SK-N-SH treated with all-trans-retinoic acid at 6 μM for 48 hours (cell line): ENCODE measurements around the gene VIM.

Experiments
- ATAC-seq: fragments of 200-7000 bp; cut with Tn5 transposase; 3 replicates; pipeline ENCODE4 v1.9.1; 2020; ENCODE audit warnings: mild to moderate bottlenecking, moderate library complexity
- ARNTL ChIP-seq: fragments of 450-650 bp; formaldehyde crosslinking; IDR thresholded peaks from 2 replicates; pipeline ENCODE4 v1.5.0; 2020; ENCODE audit warnings: low read depth, mild to moderate bottlenecking, moderate library complexity, borderline replicate concordance
- BACH2 ChIP-seq: fragments of 250-450 bp; sonication (Bioruptor Pico); IDR thresholded peaks from 2 replicates; pipeline ENCODE4 v1.9.0; 2021; ENCODE audit warnings: mild to moderate bottlenecking, borderline replicate concordance
- CREB5 ChIP-seq: fragments of 250-450 bp; sonication (Bioruptor Pico); IDR thresholded peaks from 2 replicates; pipeline ENCODE4 v1.5.1; 2020; ENCODE audit warnings: low read depth, mild to moderate bottlenecking, moderate library complexity
- CSDC2 ChIP-seq: fragments of 250-450 bp; sonication (Bioruptor Pico); IDR thresholded peaks from 2 replicates; pipeline ENCODE4 v1.5.0; 2020; ENCODE audit warnings: mild to moderate bottlenecking, moderate library complexity
- CSRNP3 ChIP-seq: fragments of 250-450 bp; sonication (Bioruptor Pico); IDR thresholded peaks from 2 replicates; pipeline ENCODE4 v1.5.1; 2021; ENCODE audit warnings: mild to moderate bottlenecking, moderate library complexity
- ESRRG ChIP-seq: fragments of 250-450 bp; sonication (Bioruptor Pico); IDR thresholded peaks from 2 replicates; pipeline ENCODE4 v1.6.1; 2021; ENCODE audit warnings: mild to moderate bottlenecking
- GLIS3 ChIP-seq: fragments of 250-450 bp; sonication (Bioruptor Pico); IDR thresholded peaks from 2 replicates; pipeline ENCODE4 v1.5.0; 2020; ENCODE audit warnings: mild to moderate bottlenecking, moderate library complexity
- OSR1 ChIP-seq: fragments of 250-450 bp; sonication (Bioruptor Pico); IDR thresholded peaks from 2 replicates; pipeline ENCODE4 v1.8.0; 2022; ENCODE audit warnings: moderate library complexity, mild to moderate bottlenecking, inconsistent platforms
- POU6F1 ChIP-seq: fragments of 250-450 bp; sonication (Bioruptor Pico); IDR thresholded peaks from 2 replicates; pipeline ENCODE4 v1.8.0; 2021; ENCODE audit warnings: low read depth, mild to moderate bottlenecking, moderate library complexity, borderline replicate concordance
- PPARA ChIP-seq: fragments of 250-450 bp; sonication (Bioruptor Pico); IDR thresholded peaks from 2 replicates; pipeline ENCODE4 v1.5.0; 2020; ENCODE audit warnings: mild to moderate bottlenecking, borderline replicate concordance
- RARB ChIP-seq: fragments of 250-450 bp; sonication (Bioruptor Pico); IDR thresholded peaks from 2 replicates; pipeline ENCODE4 v1.8.0; 2021; ENCODE audit warnings: mild to moderate bottlenecking, moderate library complexity
- SNAI2 ChIP-seq: fragments of 250-450 bp; sonication (Bioruptor Pico); IDR thresholded peaks from 2 replicates; pipeline ENCODE4 v1.5.0; 2020; ENCODE audit warnings: mild to moderate bottlenecking, moderate library complexity
- TCF4 ChIP-seq: fragments of 250-450 bp; sonication (Bioruptor Pico); IDR thresholded peaks from 2 replicates; pipeline ENCODE4 v1.8.0; 2021; ENCODE audit warnings: mild to moderate bottlenecking, moderate library complexity, borderline replicate concordance
- TOX ChIP-seq: fragments of 250-450 bp; sonication (Bioruptor Pico); IDR thresholded peaks from 2 replicates; pipeline ENCODE4 v1.8.0; 2021; ENCODE audit warnings: mild to moderate bottlenecking, moderate library complexity, borderline replicate concordance
- ZC3H10 ChIP-seq: fragments of 250-450 bp; sonication (Bioruptor Pico); IDR thresholded peaks from 2 replicates; pipeline ENCODE4 v1.5.1; 2021; ENCODE audit warnings: mild to moderate bottlenecking, moderate library complexity
- ZFP3 ChIP-seq: fragments of 250-450 bp; sonication (Bioruptor Pico); IDR thresholded peaks from 2 replicates; pipeline ENCODE4 v1.5.0; 2020; ENCODE audit warnings: mild to moderate bottlenecking, moderate library complexity
- ZFP30 ChIP-seq: fragments of 450-650 bp; formaldehyde crosslinking; IDR thresholded peaks from 2 replicates; pipeline ENCODE4 v1.5.0; 2022; ENCODE audit warnings: mild to moderate bottlenecking, moderate library complexity
- ZNF565 ChIP-seq: fragments of 450-650 bp; formaldehyde crosslinking; conservative IDR thresholded peaks from 2 replicates; pipeline ENCODE4 v1.5.0; 2020; ENCODE audit warnings: low read depth, mild to moderate bottlenecking, moderate library complexity
- ZNF70 ChIP-seq: fragments of 450-650 bp; formaldehyde crosslinking; IDR thresholded peaks from 2 replicates; pipeline ENCODE4 v1.5.0; 2020; ENCODE audit warnings: mild to moderate bottlenecking, moderate library complexity
- TF ChIP-seq, protein P1 (sequence below): fragments of 250-450 bp; sonication (Bioruptor Pico); IDR thresholded peaks from 2 replicates; pipeline ENCODE4 v1.5.0; 2020; ENCODE audit warnings: mild to moderate bottlenecking, moderate library complexity
- TF ChIP-seq, protein P2 (sequence below): fragments of 250-450 bp; sonication (Bioruptor Pico); IDR thresholded peaks from 2 replicates; pipeline ENCODE4 v1.8.0; 2020; ENCODE audit warnings: mild to moderate bottlenecking, moderate library complexity, borderline replicate concordance

Gene VIM

GRCh38 chr10:17210361-17210760 is 17.7 kb upstream of the VIM start:
- TF ChIP-seq ZC3H10 (CRISPR knock-in tag) (no peak), ZNF70 (no peak), PPARA (CRISPR knock-in tag) (no peak), OSR1 (CRISPR knock-in tag) (no peak), POU6F1 (CRISPR knock-in tag) (no peak), RARB (CRISPR knock-in tag) (no peak), SNAI2 (CRISPR knock-in tag) (no peak), ZNF565 (CRISPR knock-in tag) (no peak), ESRRG (CRISPR knock-in tag) (no peak), TCF4 (CRISPR knock-in tag) (no peak), ZFP30 (CRISPR knock-in tag) (no peak), BACH2 (CRISPR knock-in tag) (no peak), CSRNP3 (CRISPR knock-in tag) (no peak), ZFP3 (CRISPR knock-in tag) (no peak), CREB5 (CRISPR knock-in tag) (no peak), TOX (CRISPR knock-in tag) (no peak), CSDC2 (no peak), GLIS3 (CRISPR knock-in tag) (no peak), ARNTL (CRISPR knock-in tag) (no peak)
- TF ChIP-seq, protein P1, sequence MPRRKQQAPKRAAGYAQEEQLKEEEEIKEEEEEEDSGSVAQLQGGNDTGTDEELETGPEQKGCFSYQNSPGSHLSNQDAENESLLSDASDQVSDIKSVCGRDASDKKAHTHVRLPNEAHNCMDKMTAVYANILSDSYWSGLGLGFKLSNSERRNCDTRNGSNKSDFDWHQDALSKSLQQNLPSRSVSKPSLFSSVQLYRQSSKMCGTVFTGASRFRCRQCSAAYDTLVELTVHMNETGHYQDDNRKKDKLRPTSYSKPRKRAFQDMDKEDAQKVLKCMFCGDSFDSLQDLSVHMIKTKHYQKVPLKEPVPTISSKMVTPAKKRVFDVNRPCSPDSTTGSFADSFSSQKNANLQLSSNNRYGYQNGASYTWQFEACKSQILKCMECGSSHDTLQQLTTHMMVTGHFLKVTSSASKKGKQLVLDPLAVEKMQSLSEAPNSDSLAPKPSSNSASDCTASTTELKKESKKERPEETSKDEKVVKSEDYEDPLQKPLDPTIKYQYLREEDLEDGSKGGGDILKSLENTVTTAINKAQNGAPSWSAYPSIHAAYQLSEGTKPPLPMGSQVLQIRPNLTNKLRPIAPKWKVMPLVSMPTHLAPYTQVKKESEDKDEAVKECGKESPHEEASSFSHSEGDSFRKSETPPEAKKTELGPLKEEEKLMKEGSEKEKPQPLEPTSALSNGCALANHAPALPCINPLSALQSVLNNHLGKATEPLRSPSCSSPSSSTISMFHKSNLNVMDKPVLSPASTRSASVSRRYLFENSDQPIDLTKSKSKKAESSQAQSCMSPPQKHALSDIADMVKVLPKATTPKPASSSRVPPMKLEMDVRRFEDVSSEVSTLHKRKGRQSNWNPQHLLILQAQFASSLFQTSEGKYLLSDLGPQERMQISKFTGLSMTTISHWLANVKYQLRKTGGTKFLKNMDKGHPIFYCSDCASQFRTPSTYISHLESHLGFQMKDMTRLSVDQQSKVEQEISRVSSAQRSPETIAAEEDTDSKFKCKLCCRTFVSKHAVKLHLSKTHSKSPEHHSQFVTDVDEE = no peak
- ATAC-seq = no peak

DNA sequence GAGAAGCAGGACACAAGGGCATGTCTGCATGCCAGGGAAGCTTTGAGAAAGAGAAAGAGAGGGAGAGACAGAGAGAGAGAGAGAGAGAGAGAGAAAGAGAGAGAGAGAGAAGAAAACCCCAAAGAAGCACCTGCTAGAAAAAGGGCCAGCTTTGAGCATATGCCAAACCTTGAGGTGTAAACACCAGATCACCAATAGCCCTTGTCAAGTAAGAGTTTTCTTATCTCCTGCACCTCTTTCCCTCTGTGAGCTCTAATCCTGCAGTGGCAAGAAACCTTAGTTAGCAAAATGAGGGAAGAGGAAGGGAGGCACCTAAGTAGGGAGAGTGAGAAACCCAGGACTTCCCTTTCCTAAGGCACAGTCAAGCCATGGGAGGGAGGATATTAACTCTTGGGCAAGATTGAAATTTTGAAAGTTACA is 15.2 kb upstream of the VIM start:
- no peak for TF ChIP-seq CSDC2
- TF ChIP-seq SNAI2 (CRISPR knock-in tag) = no peak
- no peak for TF ChIP-seq CREB5 (CRISPR knock-in tag)
- TF ChIP-seq, protein P1 = no peak
- TF ChIP-seq TOX (CRISPR knock-in tag) = no peak
- TF ChIP-seq ZFP30 (CRISPR knock-in tag) = no peak
- no peak for TF ChIP-seq CSRNP3 (CRISPR knock-in tag)
- TF ChIP-seq PPARA (CRISPR knock-in tag) = no peak
- TF ChIP-seq ARNTL (CRISPR knock-in tag) = no peak
- no peak for TF ChIP-seq ZNF70
- TF ChIP-seq, protein P2, sequence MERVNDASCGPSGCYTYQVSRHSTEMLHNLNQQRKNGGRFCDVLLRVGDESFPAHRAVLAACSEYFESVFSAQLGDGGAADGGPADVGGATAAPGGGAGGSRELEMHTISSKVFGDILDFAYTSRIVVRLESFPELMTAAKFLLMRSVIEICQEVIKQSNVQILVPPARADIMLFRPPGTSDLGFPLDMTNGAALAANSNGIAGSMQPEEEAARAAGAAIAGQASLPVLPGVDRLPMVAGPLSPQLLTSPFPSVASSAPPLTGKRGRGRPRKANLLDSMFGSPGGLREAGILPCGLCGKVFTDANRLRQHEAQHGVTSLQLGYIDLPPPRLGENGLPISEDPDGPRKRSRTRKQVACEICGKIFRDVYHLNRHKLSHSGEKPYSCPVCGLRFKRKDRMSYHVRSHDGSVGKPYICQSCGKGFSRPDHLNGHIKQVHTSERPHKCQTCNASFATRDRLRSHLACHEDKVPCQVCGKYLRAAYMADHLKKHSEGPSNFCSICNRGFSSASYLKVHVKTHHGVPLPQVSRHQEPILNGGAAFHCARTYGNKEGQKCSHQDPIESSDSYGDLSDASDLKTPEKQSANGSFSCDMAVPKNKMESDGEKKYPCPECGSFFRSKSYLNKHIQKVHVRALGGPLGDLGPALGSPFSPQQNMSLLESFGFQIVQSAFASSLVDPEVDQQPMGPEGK = no peak
- TF ChIP-seq, all 23 proteins: peak for 0
- no peak for ATAC-seq
